ENCODE results near the gene ATF6B.

- TF ChIP-seq CTCF (conservative IDR thresholded peaks at IDR 0.05; ENCODE audit: low read depth, low read length), result no peak
- TF ChIP-seq EZH2 (IDR thresholded peaks at IDR 0.05; ENCODE audit: borderline replicate concordance, low read depth, low read length, poor library complexity, severe bottlenecking), result no peak
Observed at GRCh38 chr6:32151863-32152768, 24.1 kb upstream of the ATF6B start, which contains the start of gene PRRT1.
